GM12878 (cell line): ENCODE data around the gene CHN2. TPM values are rescaled to one million over a fixed set of nuclear protein-coding genes. Genes with fewer than 3 reads are reported as not detected.

Experiments used
- ATAC-seq: fragments of 200-7000 bp; cut with Tn5 transposase; 3 replicates; pipeline ENCODE4 v1.9.1; 2020; ENCODE audit warnings: mild to moderate bottlenecking, moderate library complexity
- BruUV-seq: library from RNA; stranded (reverse); fragments of 400-500 nt; replicated peaks from 2 replicates; lab custom pipeline; 2021; lab: Mats Ljungman, UMichigan
- CTCF ChIA-PET: fragments of 300-600 bp; sonication (Branson Sonifier 250); formaldehyde crosslinking; extraction: SDS; loops from one replicate; lab custom pipeline; 2021; ENCODE audit warnings: inconsistent platforms; lab: Yijun Ruan, JAX
- POLR2A ChIA-PET: fragments of 350-600 bp; formaldehyde crosslinking; extraction: SDS; loops from one replicate; lab custom pipeline; 2021; ENCODE audit warnings: inconsistent platforms; lab: Charles Lee
- RAD21 ChIA-PET: fragments of 300-600 bp; sonication (Branson Sonifier 250); formaldehyde crosslinking; loops from one replicate; lab custom pipeline; 2023; ENCODE audit warnings: antibody characterized with exemption; ENCODE audit not compliant: unreplicated experiment; lab: Charles Lee
- SMC1A ChIA-PET: fragments of 300-600 bp; sonication (Branson Sonifier 250); formaldehyde crosslinking; loops from one replicate; lab custom pipeline; 2023; ENCODE audit not compliant: unreplicated experiment, uncharacterized antibody; lab: Charles Lee
- DNase-seq: peaks from one replicate; pipeline ENCODE4 v3.0.0-alpha.2; 2011; ENCODE audit warnings: low read depth, low spot score
- FAIRE-seq: peaks from 3 replicates; lab custom pipeline; 2011; peaks lifted over from hg19 to GRCh38; lab: Jason Lieb, UNC
- H2AFZ ChIP-seq: 2 replicates; pipeline ENCODE4 v1.6.0; 2011; ENCODE audit warnings: low read depth, low read length, control low read depth; ENCODE audit not compliant: control insufficient read depth
- H3K27ac ChIP-seq: 2 replicates; pipeline ENCODE4 v1.5.1; 2011; ENCODE audit warnings: control low read depth; ENCODE audit not compliant: control insufficient read depth, insufficient read depth
- H3K27me3 ChIP-seq, 2 experiments: replicated peaks in 1 of 2; 2 replicates each; pipeline versions ENCODE4 v1.6.0 to v1.6.1; 2011; ENCODE audit warnings: low read length in 1 of 2; ENCODE audit not compliant: control insufficient read depth in 2 of 2, insufficient read depth in 2 of 2
- H3K36me3 ChIP-seq, 2 experiments: 2 replicates each; pipeline ENCODE4 v1.5.1; 2011; ENCODE audit warnings: low read length in 1 of 2; ENCODE audit not compliant: control insufficient read depth in 2 of 2, insufficient read depth in 2 of 2
- H3K4me1 ChIP-seq: 2 replicates; pipeline ENCODE4 v1.6.1; 2011; ENCODE audit warnings: mild to moderate bottlenecking, low read length, moderate library complexity, mixed read lengths; ENCODE audit not compliant: control insufficient read depth, insufficient read depth
- H3K4me2 ChIP-seq: 2 replicates; pipeline ENCODE4 v1.6.0; 2011; ENCODE audit warnings: control low read depth; ENCODE audit not compliant: control insufficient read depth, insufficient read depth
- H3K4me3 ChIP-seq: fragments of 200-600 bp; sonication (generic); 2 replicates; pipeline ENCODE4 v1.5.1; 2016
- H3K79me2 ChIP-seq: 2 replicates; pipeline ENCODE4 v1.6.0; 2011; ENCODE audit warnings: low read length; ENCODE audit not compliant: control insufficient read depth, insufficient read depth
- H3K9ac ChIP-seq: 2 replicates; pipeline ENCODE4 v1.8.0; 2011; ENCODE audit warnings: low read length, control low read depth, mixed read lengths; ENCODE audit not compliant: control insufficient read depth, insufficient read depth
- H3K9me3 ChIP-seq: replicated peaks from 3 replicates; pipeline ENCODE4 v1.5.1; 2011; ENCODE audit warnings: mild to moderate bottlenecking, low read length; ENCODE audit not compliant: control insufficient read depth, insufficient read depth
- H4K20me1 ChIP-seq: 2 replicates; pipeline ENCODE4 v1.6.0; 2011; ENCODE audit not compliant: control insufficient read depth, insufficient read depth
- E4F1 ChIP-seq: fragments of 450-650 bp; IDR thresholded peaks from 2 replicates; pipeline ENCODE4 v1.6.1; 2018; ENCODE audit warnings: borderline replicate concordance, mild to moderate bottlenecking; ENCODE audit not compliant: partially characterized antibody
- EP300 ChIP-seq, 2 experiments: fragments of 150-350 bp in 1 of 2; IDR thresholded peaks; 2 replicates each; pipeline ENCODE4 v1.6.1; 2011 to 2012; ENCODE audit warnings: low read depth in 2 of 2, low read length in 2 of 2, borderline replicate concordance in 1 of 2, improper control_type of control experiment in 1 of 2, inconsistent platforms in 1 of 2; ENCODE audit not compliant: control insufficient read depth in 1 of 2
- FOS ChIP-seq: IDR thresholded peaks from 3 replicates; pipeline ENCODE4 v1.6.1; 2011; ENCODE audit warnings: borderline replicate concordance; ENCODE audit not compliant: insufficient read length; ENCODE audit errors: extremely low read depth
- IKZF2 ChIP-seq, 2 experiments: fragments of 450-650 bp; IDR thresholded peaks; 2 replicates each; pipeline ENCODE4 v1.6.1; 2017; ENCODE audit warnings: mild to moderate bottlenecking in 2 of 2, moderate library complexity in 2 of 2
- NFIC ChIP-seq: IDR thresholded peaks from 2 replicates; pipeline ENCODE4 v1.6.1; 2012; ENCODE audit warnings: low read depth, mild to moderate bottlenecking, inconsistent platforms, low read length, moderate library complexity
- SMAD5 ChIP-seq: IDR thresholded peaks from 2 replicates; pipeline ENCODE4 v1.6.1; 2016; ENCODE audit warnings: antibody characterized with exemption, low read depth
- STAT3 ChIP-seq: IDR thresholded peaks from 2 replicates; pipeline ENCODE4 v1.6.1; 2011; ENCODE audit warnings: low read depth, low read length, improper control_type of control experiment
- WGBS: methylation state at CpG from one replicate; pipeline ENCODE4 v1.1.6; 2016; ENCODE audit warnings: low lambda C conversion rate; ENCODE audit not compliant: insufficient replicate concordance, insufficient coverage; ENCODE audit errors: missing lambda C conversion rate; 5-methylcytosine and 5-hydroxymethylcytosine counted together
- in situ Hi-C: fragments of 300-500 bp; cut with MboI; formaldehyde crosslinking; loops from 9 replicates; pipeline ENCODE4 v1.14.3; 2018; ENCODE audit warnings: mixed read lengths
- intact Hi-C: fragments of 100-400 bp; cut with micrococcal nuclease; formaldehyde crosslinking; loops from one replicate; pipeline ENCODE4 v1.14.2; 2022; ENCODE audit not compliant: unreplicated experiment
- polyA plus RNA-seq, 11 experiments: library from polyadenylated mRNA; depleted of rRNA in 4 of 11; unstranded in 6 of 11; stranded (reverse) in 5 of 11; fragments of >200 nt; fragmentation: Nextera tagmentation in 4 of 11; fragmentation: Illumina TruSeq in 1 of 11; extraction: Ambion mirVana in 4 of 11; extraction: Trizol in 1 of 11; gene quantifications; 1 replicate in 1 of 11; 2 replicates in 10 of 11; pipeline versions ENCODE4 v1.2.1 to v1.2.3, GENCODE V29; 2011 to 2016; ENCODE audit warnings: inconsistent platforms in 2 of 11, missing spikeins in 2 of 11, low read depth in 1 of 11
- total RNA-seq, 4 experiments: library from RNA; depleted of rRNA in 3 of 4; stranded (reverse); fragments of >200 nt in 3 of 4; fragmentation: Illumina TruSeq in 1 of 4; extraction: Trizol in 1 of 4; gene quantifications; 2 replicates each; pipeline versions ENCODE4 v1.2.1 to v1.2.3, GENCODE V29; 2013 to 2021
- TF ChIP-seq, protein P1 (sequence below): IDR thresholded peaks from 2 replicates; pipeline ENCODE4 v1.6.1; 2012; ENCODE audit warnings: low read length, inconsistent platforms
- TF ChIP-seq, protein P2 (sequence below): fragments of 450-650 bp; IDR thresholded peaks from 2 replicates; pipeline ENCODE4 v1.6.1; 2017; ENCODE audit warnings: mild to moderate bottlenecking, moderate library complexity
- TF ChIP-seq, protein P3 (sequence below): fragments of 150-350 bp; IDR thresholded peaks from 2 replicates; pipeline ENCODE4 v1.6.1; 2014; ENCODE audit warnings: mild to moderate bottlenecking, low read depth, low read length

Gene CHN2
- total and polyA plus RNA-seq, 10 of the 15 experiments (the other 5 are each of a cell fraction or from before 2014, with no cell fraction given), result 0.11 to 3.8 (median 0.37) TPM; not detected in 2

GRCh38 chr7:29184599-29184998 is 10.0 kb upstream of the CHN2 start:
- H3K79me2 ChIP-seq, result no peaks in the 10 kb centered on the region
- no peak for ATAC-seq

More at GRCh38 chr7:29184599-29184998, 10.0 kb upstream of the CHN2 start:
- no TSS peak for BruUV-seq
- H3K4me2 ChIP-seq, result no peak overlapping the region
- WGBS, result 86% methylated on average over 2 of the region's 2 CpGs
- in situ Hi-C loops, result no loop called here
- DNase-seq (no peak), FAIRE-seq (no peak)
- intact Hi-C loops, result no loop called here
- no peak overlapping the region for H3K9ac ChIP-seq
- H3K36me3 ChIP-seq, result no peaks in the 10 kb centered on the region
- no peak overlapping the region for H2AFZ ChIP-seq
- H4K20me1 ChIP-seq, result no peaks in the 10 kb centered on the region
- no peak overlapping the region for H3K27ac ChIP-seq
- ChIA-PET CTCF (interaction anchor here (0.8 to 1.5 kb wide), 2 partner anchors 28 to 224 kb away, joined by 3 to 6 read pairs; no protein-coding TSS in a partner anchor), POLR2A (no interaction called here), RAD21 (no interaction called here), SMC1A (no interaction called here)
- H3K4me3 ChIP-seq, result no peak overlapping the region
- peaks cover 0 to 4% of the 10 kb centered on the region in 2 experiments; a peak in 1 of 4 replicates for H3K27me3 ChIP-seq
- no peaks in the 10 kb centered on the region for H3K4me1 ChIP-seq
- no peaks in the 10 kb centered on the region for H3K9me3 ChIP-seq
- TF ChIP-seq, protein P1, sequence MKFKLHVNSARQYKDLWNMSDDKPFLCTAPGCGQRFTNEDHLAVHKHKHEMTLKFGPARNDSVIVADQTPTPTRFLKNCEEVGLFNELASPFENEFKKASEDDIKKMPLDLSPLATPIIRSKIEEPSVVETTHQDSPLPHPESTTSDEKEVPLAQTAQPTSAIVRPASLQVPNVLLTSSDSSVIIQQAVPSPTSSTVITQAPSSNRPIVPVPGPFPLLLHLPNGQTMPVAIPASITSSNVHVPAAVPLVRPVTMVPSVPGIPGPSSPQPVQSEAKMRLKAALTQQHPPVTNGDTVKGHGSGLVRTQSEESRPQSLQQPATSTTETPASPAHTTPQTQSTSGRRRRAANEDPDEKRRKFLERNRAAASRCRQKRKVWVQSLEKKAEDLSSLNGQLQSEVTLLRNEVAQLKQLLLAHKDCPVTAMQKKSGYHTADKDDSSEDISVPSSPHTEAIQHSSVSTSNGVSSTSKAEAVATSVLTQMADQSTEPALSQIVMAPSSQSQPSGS, result no peak
- TF ChIP-seq EP300 (IDR thresholded peaks at IDR 0.05; ENCODE audit: borderline replicate concordance in 1 of 2, control insufficient read depth in 1 of 2, low read depth in 2 of 2, low read length in 2 of 2) (no peak), E4F1 (no peak), IKZF2 (IDR thresholded peaks at IDR 0.05) (no peak), STAT3 (no peak), FOS (no peak), SMAD5 (no peak), NFIC (no peak)
- TF ChIP-seq, protein P2, sequence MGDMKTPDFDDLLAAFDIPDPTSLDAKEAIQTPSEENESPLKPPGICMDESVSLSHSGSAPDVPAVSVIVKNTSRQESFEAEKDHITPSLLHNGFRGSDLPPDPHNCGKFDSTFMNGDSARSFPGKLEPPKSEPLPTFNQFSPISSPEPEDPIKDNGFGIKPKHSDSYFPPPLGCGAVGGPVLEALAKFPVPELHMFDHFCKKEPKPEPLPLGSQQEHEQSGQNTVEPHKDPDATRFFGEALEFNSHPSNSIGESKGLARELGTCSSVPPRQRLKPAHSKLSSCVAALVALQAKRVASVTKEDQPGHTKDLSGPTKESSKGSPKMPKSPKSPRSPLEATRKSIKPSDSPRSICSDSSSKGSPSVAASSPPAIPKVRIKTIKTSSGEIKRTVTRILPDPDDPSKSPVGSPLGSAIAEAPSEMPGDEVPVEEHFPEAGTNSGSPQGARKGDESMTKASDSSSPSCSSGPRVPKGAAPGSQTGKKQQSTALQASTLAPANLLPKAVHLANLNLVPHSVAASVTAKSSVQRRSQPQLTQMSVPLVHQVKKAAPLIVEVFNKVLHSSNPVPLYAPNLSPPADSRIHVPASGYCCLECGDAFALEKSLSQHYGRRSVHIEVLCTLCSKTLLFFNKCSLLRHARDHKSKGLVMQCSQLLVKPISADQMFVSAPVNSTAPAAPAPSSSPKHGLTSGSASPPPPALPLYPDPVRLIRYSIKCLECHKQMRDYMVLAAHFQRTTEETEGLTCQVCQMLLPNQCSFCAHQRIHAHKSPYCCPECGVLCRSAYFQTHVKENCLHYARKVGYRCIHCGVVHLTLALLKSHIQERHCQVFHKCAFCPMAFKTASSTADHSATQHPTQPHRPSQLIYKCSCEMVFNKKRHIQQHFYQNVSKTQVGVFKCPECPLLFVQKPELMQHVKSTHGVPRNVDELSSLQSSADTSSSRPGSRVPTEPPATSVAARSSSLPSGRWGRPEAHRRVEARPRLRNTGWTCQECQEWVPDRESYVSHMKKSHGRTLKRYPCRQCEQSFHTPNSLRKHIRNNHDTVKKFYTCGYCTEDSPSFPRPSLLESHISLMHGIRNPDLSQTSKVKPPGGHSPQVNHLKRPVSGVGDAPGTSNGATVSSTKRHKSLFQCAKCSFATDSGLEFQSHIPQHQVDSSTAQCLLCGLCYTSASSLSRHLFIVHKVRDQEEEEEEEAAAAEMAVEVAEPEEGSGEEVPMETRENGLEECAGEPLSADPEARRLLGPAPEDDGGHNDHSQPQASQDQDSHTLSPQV, result no peak
- TF ChIP-seq, protein P3, sequence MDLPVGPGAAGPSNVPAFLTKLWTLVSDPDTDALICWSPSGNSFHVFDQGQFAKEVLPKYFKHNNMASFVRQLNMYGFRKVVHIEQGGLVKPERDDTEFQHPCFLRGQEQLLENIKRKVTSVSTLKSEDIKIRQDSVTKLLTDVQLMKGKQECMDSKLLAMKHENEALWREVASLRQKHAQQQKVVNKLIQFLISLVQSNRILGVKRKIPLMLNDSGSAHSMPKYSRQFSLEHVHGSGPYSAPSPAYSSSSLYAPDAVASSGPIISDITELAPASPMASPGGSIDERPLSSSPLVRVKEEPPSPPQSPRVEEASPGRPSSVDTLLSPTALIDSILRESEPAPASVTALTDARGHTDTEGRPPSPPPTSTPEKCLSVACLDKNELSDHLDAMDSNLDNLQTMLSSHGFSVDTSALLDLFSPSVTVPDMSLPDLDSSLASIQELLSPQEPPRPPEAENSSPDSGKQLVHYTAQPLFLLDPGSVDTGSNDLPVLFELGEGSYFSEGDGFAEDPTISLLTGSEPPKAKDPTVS, result no peak
